CD4-positive, alpha-beta T cell treated with Interleukin-12 subunit alpha and Interleukin-12 subunit beta, for 1 hour (primary cell): Measurements from ENCODE around the gene FFAR2.

Experiments used
- DNase-seq: peaks from one replicate; pipeline ENCODE4 v3.0.0-alpha.2; 2020

Gene FFAR2

DNA sequence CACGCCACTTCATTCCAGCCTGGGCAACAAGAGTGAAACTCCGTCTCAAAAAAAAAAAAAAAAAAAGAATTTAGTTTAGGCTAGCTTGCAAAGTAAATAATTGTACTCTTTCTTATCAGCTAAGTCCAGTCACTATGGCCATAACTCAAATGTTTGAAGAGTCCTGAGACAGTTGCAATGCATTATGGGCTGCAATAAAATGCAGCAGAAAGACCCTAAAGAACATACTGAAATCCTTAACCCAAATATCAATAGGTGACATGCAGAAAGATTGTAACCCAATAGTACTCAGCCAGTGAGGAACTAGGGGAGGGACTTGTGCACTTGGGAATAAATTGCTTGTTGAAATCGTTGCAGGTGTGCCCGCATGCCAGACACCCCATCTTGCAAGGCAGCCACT lies 20.9 kb upstream of the FFAR2 start:
- DNase-seq, result no peak

GRCh38 chr19:35429698-35430408 lies 18.2 kb upstream of the FFAR2 start:
- DNase-seq, result no peak

GRCh38 chr19:35430409-35431144 lies 17.5 kb upstream of the FFAR2 start:
- DNase-seq, result no peak

DNA sequence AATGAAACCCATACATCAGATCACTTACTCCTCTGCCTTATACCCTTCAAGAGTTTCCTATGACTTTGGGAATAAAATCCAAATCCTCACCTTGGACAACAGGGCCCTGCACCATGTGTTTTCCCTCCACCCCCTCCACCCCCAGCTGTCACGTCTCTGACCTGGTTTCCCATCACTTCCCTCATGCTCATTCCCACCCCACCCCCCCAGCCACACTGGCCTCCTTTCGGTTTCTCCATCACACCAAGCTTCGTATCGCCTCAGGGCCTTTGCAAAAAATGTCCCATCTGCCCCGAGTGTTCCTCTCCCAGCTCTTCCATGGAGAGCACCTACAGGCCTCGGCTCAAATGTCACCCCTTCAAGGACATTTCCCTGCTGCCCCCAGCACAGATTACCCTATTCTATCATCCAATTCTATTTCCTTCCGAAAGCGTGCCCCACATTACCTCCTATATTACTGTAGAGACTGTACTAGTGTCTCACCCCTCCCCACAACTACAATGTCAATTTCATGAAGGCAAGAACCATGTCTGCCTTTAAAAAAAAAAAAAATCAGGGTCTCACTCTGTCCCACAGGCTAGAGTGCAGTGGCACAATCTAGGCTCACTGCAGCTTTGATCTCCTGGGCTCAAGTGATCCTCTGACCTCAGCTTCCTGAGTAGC lies 16.8 kb upstream of the FFAR2 start:
- DNase-seq, result no peak

- no peak for DNase-seq
Observed at GRCh38 chr19:35432911-35433310, 15.1 kb upstream of the FFAR2 start.

- no peak for DNase-seq
Observed at GRCh38 chr19:35433448-35433847, 14.6 kb upstream of the FFAR2 start.

- DNase-seq, result no peak
Observed at GRCh38 chr19:35435896-35436295, 12.2 kb upstream of the FFAR2 start.

- DNase-seq, result peak; percentile 23
Observed at GRCh38 chr19:35436477-35437405, 11.3 kb upstream of the FFAR2 start.

DNA sequence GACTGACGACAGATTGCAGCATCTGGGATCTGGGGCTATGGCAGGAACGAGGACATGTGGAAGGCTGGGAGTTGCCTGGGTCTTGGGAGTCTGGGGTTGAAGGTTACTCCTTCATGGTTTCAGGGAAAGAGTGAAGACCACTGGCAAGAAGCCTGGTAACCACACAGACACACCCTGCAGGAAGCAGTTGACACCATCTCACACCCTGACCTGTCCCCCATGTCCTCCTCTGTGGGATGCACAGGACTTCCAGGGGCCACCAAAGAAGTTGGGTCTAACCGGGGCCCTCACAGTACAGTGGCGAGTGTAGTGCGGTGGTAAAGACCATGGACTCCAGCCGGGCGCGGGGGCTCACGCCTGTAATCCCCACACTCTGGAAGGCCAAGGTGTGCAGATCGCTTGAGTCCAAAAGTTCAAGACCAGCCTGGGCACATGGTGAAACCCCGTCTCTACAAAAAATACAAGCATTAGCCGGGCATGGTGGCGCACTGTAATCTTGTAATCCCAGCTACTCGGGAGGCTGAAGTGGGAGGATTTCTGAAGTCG lies 10.6 kb upstream of the FFAR2 start:
- no peak for DNase-seq

GRCh38 chr19:35438096-35438495 lies 10.0 kb upstream of the FFAR2 start:
- no peak for DNase-seq

GRCh38 chr19:35438527-35438926 lies 9.5 kb upstream of the FFAR2 start:
- DNase-seq, result no peak

GRCh38 chr19:35439921-35440320 lies 8.1 kb upstream of the FFAR2 start:
- no peak for DNase-seq

- DNase-seq, result no peak
Observed at GRCh38 chr19:35442091-35442490, 6.0 kb upstream of the FFAR2 start.

DNA sequence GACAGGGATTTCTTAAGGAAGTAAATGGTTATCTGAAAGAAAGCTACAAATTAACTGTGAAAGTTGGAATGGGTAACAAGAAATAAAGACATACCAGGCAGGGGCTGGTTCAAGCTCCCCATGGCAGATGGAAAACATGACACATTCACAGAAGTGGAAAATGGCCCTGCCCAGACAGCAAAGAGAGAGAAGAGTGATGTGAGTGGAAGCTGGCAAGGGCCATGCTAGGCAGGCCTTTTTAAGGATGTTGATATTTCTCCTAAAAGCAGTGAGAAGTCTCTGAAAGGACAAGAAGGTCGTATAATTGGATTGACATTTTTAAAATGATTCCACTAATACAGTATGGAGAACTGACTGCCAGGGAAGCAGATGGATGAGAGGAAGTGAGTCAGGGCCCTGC lies 3.3 kb upstream of the FFAR2 start:
- no peak for DNase-seq

- DNase-seq, result peak; percentile 57
Observed at GRCh38 chr19:35445826-35446593, 2.0 kb upstream of the FFAR2 start.

DNA sequence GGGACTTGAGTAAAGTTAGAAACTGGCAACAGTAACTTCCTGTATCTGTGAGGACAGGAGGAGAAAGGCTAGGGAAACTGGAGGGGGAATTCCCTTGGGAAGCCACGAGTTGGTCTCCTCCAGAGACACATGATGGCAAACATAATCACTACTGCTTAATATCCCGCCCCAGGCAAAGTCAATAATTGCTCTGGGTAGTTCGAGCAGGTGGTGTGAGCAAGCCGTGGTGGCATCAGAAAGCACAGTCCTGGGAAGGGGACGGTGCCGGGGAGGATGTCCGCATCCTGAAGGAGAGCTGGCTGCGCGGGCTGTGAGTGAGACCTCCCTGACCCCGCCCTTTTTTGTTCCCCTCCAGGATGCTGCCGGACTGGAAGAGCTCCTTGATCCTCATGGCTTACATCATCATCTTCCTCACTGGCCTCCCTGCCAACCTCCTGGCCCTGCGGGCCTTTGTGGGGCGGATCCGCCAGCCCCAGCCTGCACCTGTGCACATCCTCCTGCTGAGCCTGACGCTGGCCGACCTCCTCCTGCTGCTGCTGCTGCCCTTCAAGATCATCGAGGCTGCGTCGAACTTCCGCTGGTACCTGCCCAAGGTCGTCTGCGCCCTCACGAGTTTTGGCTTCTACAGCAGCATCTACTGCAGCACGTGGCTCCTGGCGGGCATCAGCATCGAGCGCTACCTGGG lies 1.4 kb downstream of the FFAR2 start:
- no peak for DNase-seq

- DNase-seq, result peak; percentile 41
Observed at GRCh38 chr19:35451338-35452096, 3.5 kb downstream of the FFAR2 start.

DNA sequence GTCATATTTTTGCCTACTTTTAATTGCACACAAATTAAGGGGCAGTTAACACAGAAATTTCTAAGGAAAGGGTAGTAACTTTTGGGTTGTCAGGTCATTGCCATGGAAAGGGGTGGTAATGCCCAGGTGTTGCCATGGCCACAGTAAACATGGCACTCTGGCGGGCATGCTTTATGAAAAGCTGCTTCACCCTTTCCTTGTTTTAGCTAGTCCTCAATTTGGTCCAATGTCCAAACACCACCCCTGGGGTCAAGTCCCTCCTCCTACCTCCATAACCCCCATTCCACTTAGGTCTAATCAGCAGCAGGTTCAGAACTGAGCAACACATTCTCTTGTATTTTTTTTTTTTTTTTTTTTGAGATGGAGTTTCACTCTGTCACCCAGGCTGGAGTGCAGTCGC lies 6.6 kb downstream of the FFAR2 start:
- DNase-seq, result no peak

- DNase-seq, result no peak
Observed at GRCh38 chr19:35455616-35456201, 7.7 kb downstream of the FFAR2 start.

DNA sequence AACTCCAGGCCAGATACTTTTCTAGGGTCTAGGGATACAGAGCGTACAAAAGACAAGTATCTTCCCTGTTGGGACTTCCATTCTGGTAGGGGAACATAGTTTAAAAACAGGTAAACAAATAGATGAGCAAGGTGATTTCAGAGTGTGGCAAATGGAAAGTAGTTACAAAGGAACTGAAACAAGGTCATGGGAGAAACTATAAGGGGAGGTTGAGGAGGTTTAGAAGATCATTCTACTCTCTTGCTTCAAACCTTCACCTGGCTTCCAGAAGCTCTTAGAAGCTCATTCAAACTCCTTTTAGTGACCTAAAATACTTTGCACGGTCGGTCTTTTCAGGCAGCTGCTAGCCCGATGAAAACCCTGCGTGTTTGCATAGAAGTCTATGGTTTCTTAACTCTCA lies 9.1 kb downstream of the FFAR2 start:
- DNase-seq, result no peak
